AG04449 (cell line): ENCODE results near the gene USHBP1.

ENCODE experiments used
- CTCF ChIA-PET: fragments of 350-600 bp; formaldehyde crosslinking; extraction: SDS; loops from one replicate; lab custom pipeline; 2021; ENCODE audit warnings: antibody characterized with exemption; lab: Yijun Ruan, JAX
- POLR2A ChIA-PET: fragments of 400-600, 350-600 bp; formaldehyde crosslinking; extraction: SDS; loops from one replicate; lab custom pipeline; 2020; ENCODE audit warnings: antibody characterized with exemption, inconsistent platforms; lab: Yijun Ruan, JAX
- DNase-seq: peaks from one replicate; pipeline ENCODE4 v3.0.0-alpha.2; 2010; ENCODE audit warnings: low read depth, low spot score
- H3K4me3 ChIP-seq: 2 replicates; pipeline ENCODE4 v1.5.1; 2011; ENCODE audit warnings: low read depth, mild to moderate bottlenecking, control low read depth, low read length
- TF ChIP-seq, protein P1 (sequence below): IDR thresholded peaks from one replicate; pipeline ENCODE4 v1.5.1; 2011; ENCODE audit warnings: mild to moderate bottlenecking, moderate library complexity, low read length, control low read depth, inconsistent platforms; ENCODE audit not compliant: insufficient read depth; ENCODE audit errors: missing control alignments

The USHBP1 gene

GRCh38 chr19:17243830-17244617, 20.5 kb downstream of the USHBP1 start:
- POLR2A ChIA-PET: interaction anchor here (2.7 kb wide), 1 partner anchor 17 kb away, joined by 11 read pairs; the partner anchor contains the start of gene OCEL1
- CTCF ChIA-PET: interaction anchor here (1.5 to 2.6 kb wide), 2 partner anchors 9 to 17 kb away, joined by 4 to 12 read pairs; no protein-coding TSS in a partner anchor
- TF ChIP-seq, protein P1, sequence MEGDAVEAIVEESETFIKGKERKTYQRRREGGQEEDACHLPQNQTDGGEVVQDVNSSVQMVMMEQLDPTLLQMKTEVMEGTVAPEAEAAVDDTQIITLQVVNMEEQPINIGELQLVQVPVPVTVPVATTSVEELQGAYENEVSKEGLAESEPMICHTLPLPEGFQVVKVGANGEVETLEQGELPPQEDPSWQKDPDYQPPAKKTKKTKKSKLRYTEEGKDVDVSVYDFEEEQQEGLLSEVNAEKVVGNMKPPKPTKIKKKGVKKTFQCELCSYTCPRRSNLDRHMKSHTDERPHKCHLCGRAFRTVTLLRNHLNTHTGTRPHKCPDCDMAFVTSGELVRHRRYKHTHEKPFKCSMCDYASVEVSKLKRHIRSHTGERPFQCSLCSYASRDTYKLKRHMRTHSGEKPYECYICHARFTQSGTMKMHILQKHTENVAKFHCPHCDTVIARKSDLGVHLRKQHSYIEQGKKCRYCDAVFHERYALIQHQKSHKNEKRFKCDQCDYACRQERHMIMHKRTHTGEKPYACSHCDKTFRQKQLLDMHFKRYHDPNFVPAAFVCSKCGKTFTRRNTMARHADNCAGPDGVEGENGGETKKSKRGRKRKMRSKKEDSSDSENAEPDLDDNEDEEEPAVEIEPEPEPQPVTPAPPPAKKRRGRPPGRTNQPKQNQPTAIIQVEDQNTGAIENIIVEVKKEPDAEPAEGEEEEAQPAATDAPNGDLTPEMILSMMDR: no peak
- peak overlapping the region; percentile 82 for H3K4me3 ChIP-seq
- no peak for DNase-seq

DNA sequence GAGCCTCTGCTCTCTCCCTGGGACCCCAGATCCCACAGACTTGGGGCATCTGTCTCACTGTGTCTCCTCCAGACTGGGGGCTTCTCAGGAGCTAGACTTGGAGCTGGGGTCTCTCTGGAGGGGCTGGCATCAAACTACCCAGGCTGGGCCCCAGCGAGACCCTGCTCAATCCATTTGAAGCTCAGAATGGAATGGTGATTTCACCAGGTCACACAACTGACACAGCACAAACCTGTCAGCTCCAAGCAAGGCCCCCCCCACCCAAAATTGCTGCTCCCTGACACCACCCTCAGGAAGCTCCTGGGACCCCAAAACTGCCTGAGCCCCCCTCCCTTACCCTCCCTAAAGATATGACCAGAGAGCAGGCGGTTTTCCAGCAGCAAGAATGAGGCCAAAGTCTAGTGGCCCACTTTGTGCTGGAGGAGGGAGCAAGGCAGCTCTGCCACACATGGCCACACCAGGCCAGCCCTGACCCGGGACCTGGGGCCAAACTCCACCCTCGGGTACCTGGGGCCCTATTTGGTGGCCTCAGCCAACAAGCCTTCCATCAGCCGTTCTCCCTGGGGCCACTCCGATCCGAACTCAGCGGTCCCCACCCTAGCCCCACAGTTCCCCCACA, 21.2 kb downstream of the USHBP1 start:
- POLR2A ChIA-PET: interaction anchor here (2.7 kb wide), 1 partner anchor 17 kb away, joined by 11 read pairs; the partner anchor contains the start of gene OCEL1
- CTCF ChIA-PET: interaction anchor here (0.8 to 2.6 kb wide), 4 partner anchors 8 to 176 kb away, joined by 3 to 12 read pairs (median 6); no protein-coding TSS in a partner anchor
- no peak for DNase-seq
- TF ChIP-seq, protein P1: no peak
- peak overlapping the region; percentile 82 for H3K4me3 ChIP-seq

GRCh38 chr19:17242431-17243208, 21.9 kb downstream of the USHBP1 start:
- no peak for DNase-seq
- TF ChIP-seq, protein P1: no peak
- CTCF ChIA-PET: interaction anchor here (0.8 to 2.6 kb wide), 4 partner anchors 8 to 176 kb away, joined by 3 to 12 read pairs (median 5); no protein-coding TSS in a partner anchor
- H3K4me3 ChIP-seq: peak overlapping the region; percentile 82
- POLR2A ChIA-PET: interaction anchor here (0.7 to 2.7 kb wide), 2 partner anchors 16 to 159 kb away, joined by 3 to 11 read pairs; partner anchors contain the start of gene OCEL1

DNA sequence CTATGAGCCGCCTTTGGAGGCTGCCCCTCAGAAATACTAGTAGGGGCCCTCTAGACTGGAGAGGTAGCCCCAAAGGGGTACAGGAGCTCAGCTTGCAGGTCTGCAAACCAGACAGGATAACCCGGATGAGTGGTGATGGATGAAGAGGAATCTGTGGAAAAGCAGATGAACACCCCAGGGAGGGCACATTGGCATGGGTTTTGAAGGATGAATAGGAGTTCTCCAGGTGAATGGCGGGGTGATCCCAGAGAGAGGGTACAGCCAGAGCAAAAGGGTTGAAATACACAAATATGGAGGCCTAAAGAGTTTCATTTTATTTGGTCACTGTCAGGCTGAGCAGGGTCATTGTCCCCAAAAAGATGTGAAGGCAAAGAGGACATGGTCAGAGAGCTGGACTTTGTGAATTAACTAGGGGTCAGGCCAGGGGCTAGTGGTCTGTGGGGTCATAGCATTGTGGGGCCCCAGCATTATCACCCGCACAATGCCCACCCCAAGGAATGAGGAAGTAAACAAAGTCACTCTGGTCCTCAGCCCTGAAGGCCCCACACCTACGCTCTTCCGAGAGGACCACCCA, 23.6 kb downstream of the USHBP1 start:
- TF ChIP-seq, protein P1: no peak
- DNase-seq: no peak
- POLR2A ChIA-PET: no interaction called here
- no peak overlapping the region for H3K4me3 ChIP-seq
- CTCF ChIA-PET: interaction anchor here (1.0 kb wide), 1 partner anchor 13 kb away, joined by 4 read pairs; no protein-coding TSS in a partner anchor

DNA sequence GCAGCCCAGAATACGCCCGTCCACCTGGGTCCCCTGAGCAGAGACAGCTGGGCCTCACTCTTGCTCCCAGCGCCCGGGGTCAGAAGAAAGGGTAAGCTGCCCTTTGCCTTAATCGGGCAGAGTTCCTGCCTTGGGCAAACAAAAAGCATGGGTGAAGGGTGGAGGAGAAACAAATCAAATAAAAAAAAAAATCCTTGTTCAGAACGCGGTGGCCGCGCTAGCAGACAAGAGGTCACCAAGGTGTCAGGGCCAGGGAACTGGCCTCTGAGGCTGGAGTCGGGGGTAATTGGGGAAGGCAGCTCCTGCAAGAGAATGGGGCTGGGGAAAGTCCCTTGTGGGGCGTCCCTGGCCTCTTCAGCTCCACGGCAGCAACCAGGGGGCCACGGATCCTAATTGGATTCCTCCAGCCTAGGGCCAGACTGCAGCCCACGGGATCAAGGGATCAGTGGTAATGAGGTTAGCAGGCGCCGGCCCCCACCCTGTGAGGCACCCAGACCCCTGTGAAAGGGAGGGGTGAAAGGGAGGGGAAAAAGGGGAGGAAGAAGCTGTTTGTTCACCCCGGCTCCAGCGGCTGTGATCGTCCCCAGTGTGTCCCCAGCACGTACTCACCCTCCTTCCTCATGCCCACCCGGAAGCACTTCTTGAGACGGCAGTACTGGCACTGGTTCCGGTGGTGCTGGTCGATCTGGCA, 24.3 kb downstream of the USHBP1 start:
- POLR2A ChIA-PET: interaction anchor here (0.8 kb wide), 1 partner anchor 25 kb away, joined by 3 read pairs; no protein-coding TSS in a partner anchor
- no peak overlapping the region for H3K4me3 ChIP-seq
- no peak for DNase-seq
- TF ChIP-seq, protein P1: no peak
- CTCF ChIA-PET: no interaction called here
